Measurements from ENCODE around the gene GRID2IP.

- TF ChIP-seq POLR2A (IDR thresholded peaks at IDR 0.05; ENCODE audit: extremely low read depth, insufficient read length) (no peak), CTCF (IDR thresholded peaks at IDR 0.05; ENCODE audit: low read depth, low read length) (no peak), MYC (IDR thresholded peaks at IDR 0.05; ENCODE audit: low read depth, low read length) (no peak)
- TF ChIP-seq, protein P1, sequence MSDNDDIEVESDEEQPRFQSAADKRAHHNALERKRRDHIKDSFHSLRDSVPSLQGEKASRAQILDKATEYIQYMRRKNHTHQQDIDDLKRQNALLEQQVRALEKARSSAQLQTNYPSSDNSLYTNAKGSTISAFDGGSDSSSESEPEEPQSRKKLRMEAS (IDR thresholded peaks at IDR 0.05; ENCODE audit: low read depth, low read length) = no peak
Measured at GRCh38 chr7:6496842-6497636, 54.2 kb downstream of the GRID2IP start.
